ENCODE measurements around the gene KHDRBS1.
"Not testable (repeated sequence)": the region's sequence is repeated elsewhere in the genome, so short reads cannot be mapped to it uniquely, and the experiment has no call there.

The KHDRBS1 gene

DNA sequence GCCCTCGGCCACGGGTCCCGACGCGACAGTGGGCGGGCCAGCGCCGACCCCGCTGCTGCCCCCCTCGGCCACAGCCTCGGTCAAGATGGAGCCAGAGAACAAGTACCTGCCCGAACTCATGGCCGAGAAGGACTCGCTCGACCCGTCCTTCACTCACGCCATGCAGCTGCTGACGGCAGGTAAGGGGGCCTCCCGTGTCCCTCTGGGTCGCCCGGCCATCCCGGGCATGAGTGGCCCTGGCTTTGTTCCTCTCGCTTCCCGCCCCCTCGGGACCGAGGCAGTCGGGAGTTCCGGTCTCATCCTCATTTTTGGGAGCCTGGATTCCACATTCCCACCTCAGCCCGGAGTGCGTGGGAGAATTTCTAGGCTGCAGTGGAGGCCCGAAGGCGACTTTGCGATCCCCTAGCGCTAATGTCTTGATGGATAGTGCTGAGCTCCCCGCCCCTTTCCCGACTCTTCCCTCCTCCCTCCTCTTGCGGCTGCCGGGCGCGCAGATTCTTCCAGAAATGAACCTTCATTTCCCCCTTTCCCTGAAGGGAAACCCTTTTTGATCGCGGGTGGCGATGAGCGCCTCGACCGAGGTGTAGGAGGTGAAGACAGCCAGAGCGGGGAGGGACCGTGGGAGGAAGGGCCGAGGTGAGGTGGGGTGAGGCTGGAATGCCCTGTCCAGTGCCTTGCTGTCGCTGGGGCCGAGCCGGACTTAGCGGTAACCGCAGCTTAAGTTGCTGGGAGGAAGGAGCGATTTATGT lies 705 bp downstream of the KHDRBS1 start:
- DNase-seq: peak in 1 of 2 donors; percentile 15

DNA sequence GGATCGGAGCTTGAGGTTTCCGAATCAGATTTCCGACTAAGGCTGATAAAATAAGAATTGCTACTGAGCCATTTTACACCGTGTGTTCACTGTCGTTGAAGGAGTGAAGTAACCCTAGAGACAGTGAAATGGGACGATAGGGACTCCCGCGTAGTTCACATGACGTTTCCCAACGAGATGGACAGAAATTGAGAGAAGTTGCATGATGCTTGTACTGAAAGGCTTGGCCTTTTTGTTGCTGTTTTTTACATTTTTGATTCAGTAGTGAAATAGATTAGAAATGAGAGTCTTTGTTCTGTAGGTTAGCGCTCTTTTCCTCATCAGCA lies 1.2 kb downstream of the KHDRBS1 start:
- peak in 1 of 2 donors; percentile 42 for DNase-seq

- DNase-seq: no peak
Observed at GRCh38 chr1:32020339-32020738, 6.7 kb downstream of the KHDRBS1 start.

DNA sequence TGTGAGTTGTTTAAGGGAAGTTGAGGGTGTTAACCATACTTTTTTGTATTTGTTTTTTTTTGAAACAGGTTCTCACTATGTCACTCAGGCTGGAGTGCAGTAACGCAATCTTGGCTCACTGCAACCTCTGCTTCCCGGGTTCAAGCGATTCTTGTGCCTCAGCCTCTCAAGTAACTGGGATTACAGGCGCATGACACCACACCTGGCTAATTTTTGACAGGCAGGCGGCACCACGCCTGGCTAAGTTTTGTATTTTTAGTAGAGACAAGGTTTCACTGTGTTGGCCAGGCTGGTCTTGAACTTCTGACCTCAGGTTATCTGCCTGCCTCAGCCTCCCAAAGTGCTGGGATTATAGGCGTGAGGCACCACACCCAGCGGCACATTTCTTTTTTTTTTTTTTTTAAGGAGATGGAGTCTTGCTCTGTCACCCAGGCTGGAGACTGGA lies 7.9 kb downstream of the KHDRBS1 start:
- not testable (repeated sequence) for DNase-seq

GRCh38 chr1:32023351-32023750 lies 9.7 kb downstream of the KHDRBS1 start:
- no peak for DNase-seq

DNA sequence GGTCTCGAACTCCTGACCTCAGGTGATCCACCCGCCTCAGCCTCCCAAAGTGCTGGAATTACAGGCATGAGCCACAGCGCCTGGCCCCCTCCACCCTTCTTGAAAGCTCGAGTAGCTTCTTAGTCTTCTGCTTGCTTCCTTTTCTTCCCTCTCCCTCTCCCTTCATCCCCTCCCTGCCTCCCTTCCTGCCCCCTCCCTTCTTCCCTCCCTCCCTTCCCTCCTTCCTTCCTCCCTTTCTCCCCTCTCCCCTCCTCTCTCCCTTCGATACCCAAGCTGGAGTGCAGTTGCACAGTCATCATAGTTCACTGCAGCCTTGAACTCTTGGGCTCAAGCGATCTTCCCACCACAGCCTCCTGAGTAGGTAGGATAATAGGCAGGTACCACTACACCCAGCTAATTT lies 11.8 kb downstream of the KHDRBS1 start:
- DNase-seq: no peak

DNA sequence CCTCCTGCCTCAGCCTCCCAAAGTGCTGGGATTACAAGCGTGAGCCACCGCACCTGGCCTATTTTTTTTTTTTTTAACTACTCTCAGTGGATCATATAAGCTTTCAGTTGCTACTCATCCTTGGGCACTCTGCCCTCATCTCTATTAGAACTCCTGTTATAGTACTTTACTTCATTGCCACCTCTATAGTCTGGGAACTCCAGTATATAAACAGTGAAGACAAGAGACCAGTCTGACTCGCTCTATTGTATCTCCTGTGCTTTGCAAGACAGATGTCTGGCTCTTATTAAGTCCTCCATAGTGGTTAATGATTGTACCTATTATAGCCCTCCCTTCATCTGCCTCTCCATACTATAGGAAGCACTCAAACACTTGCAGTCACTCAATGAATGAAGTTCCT lies 15.1 kb downstream of the KHDRBS1 start:
- DNase-seq: no peak

- DNase-seq: no peak
Observed at GRCh38 chr1:32031578-32032274, 18.1 kb downstream of the KHDRBS1 start.

DNA sequence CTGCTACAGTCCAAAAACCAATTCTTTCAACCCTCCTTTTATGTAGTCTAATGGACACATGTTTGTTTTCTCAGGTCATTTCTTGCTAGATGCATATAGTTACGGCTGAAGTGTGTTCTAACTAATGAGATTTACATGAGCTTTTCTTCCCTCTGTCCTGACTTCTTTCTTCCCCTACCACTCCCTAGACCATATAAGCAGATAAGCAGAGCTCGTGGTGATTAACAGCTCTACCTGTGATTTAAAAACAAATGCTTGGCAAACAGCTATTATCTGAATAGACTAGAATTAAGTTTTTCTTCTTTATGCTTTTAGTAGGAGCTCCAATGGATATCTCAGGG lies 18.6 kb downstream of the KHDRBS1 start:
- DNase-seq: no peak

GRCh38 chr1:32035119-32035518 lies 21.5 kb downstream of the KHDRBS1 start:
- DNase-seq: no peak

- no peak for DNase-seq
Observed at GRCh38 chr1:32040711-32041110, 27.0 kb downstream of the KHDRBS1 start.

DNA sequence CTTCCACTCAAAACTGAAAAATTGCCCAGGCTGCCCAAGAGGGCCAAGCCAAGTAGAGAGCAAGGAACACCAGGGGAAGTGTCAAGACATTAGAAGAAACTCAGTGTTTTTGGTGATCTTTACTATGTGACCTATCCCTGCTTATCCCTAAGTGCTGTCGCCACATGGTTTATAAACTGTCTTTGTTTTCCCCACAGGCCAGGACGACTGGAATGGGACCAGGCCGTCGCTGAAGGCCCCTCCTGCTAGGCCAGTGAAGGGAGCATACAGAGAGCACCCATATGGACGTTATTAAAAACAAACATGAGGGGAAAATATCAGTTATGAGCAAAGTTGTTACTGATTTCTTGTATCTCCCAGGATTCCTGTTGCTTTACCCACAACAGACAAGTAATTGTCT lies 28.7 kb downstream of the KHDRBS1 start:
- DNase-seq: no peak

DNA sequence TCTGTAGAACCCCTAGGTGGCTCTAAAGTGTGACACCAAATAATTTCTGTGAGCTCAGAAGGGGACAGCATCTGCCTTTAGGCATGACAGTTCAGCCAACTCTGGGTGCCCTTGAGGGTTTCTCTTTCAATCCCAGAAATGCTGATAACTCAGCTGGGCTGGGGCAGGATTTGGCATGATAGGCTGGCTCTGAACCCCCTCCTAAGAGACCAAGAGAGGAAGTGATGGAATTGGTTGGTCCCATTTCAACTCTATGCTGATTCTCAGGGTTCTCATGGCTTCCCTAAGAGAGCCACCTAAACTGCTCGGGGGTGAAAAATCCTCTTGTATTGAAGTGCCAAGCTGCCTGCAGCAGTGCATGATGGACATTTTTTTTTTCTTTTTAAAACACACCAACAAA lies 30.6 kb downstream of the KHDRBS1 start:
- no peak for DNase-seq

GRCh38 chr1:32045772-32046171 lies 32.1 kb downstream of the KHDRBS1 start:
- no peak for DNase-seq

- no peak for DNase-seq
Observed at GRCh38 chr1:32047701-32048100, 34.0 kb downstream of the KHDRBS1 start.

- DNase-seq: no peak
Observed at GRCh38 chr1:32048440-32048839, 34.8 kb downstream of the KHDRBS1 start.

GRCh38 chr1:32051706-32052105 lies 38.0 kb downstream of the KHDRBS1 start:
- DNase-seq: no peak

DNA sequence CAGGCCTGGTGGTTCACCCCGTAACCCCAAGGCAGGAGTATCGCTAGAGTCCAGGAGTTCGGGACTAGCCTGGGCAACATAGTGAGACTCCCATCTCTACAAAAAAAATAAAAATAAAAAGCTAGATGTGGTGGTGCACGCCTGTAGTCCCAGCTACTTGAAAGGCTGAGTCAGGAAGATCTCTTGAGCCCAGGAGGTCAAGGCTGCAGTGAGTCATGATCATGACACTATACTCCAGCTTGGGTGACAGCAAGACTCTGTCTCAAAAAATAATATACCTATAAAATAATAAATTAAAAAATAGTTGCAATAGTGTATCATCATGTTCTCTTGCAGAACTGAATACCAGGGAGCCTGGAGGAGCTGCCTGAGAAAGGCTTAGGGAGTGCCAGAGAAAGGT lies 39.2 kb downstream of the KHDRBS1 start:
- no peak for DNase-seq

- no peak for DNase-seq
Observed at GRCh38 chr1:32055416-32055815, 41.7 kb downstream of the KHDRBS1 start.

DNA sequence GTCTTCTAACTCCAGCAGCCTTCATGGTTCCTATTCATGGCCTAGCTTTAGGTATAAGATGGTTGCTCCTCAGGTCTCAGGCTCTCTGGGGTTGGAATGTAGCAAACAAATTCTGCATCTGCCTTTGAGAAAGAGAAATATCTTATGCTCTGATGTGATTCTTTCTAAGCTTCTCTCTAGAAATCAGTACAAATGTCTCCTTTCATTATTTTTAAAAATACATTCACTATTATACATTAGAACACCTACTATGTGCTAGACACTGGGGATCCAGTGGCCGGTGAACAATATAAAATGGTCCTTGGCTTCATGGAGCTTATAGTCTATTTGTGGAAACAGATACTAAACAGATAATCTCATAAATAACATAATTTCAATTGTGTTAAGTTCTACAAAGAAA lies 42.9 kb downstream of the KHDRBS1 start:
- DNase-seq: no peak

DNA sequence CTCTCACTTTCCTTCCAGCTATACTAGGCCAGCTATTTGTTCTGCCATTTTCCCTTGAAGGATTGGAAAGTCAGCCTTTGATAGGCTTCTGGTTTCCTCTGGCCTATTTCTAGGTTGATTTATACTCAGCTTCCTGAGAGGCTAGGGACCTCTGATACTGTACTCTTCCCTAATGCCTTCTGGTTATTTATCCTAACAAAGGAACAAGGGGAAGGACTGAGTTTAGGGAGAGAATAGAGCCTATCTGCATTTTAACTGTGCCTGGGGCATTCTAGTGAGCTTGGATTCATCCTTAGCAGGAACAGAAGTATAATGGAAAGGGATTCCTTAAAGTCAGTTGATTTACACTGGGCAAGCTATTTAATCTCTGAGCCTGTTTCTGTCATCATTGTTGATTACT lies 47.2 kb downstream of the KHDRBS1 start:
- DNase-seq: no peak

DNA sequence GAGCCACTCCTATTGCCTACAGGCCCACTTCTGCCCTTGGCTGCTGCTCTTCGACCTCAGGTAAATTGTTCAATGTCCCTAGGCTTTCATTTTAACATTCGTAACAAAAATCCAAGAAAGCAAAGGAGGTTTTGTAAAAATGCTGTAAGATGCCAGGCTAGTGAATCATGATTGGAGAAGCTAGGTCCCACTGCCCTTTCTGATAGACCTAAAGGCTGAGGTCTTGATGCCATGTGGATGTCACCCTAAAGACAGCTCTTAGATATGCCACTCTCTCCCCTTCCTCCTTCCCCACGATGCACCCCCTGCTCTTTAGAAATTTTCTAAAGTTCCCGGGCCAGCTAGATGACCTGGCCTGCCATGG lies 49.2 kb downstream of the KHDRBS1 start:
- DNase-seq: no peak

- peak in 1 of 2 donors; percentile 51 for DNase-seq
Observed at GRCh38 chr1:32063261-32063681, 49.6 kb downstream of the KHDRBS1 start.

GRCh38 chr1:32065613-32066488 lies 52.2 kb downstream of the KHDRBS1 start:
- not testable (repeated sequence) for DNase-seq

Data from CD4-positive, alpha-beta T cell treated with Interleukin-4 for 1 hour (primary cell).